Stimulated activated CD4-positive, alpha-beta T cell treated with anti-CD3 and anti-CD28 coated beads, Interleukin-4, amount 100 ng/mL, for 24 hours (primary cell): Measurements from ENCODE around the gene DLGAP1.
"Not testable (repeated sequence)": the region's sequence is repeated elsewhere in the genome, so short reads cannot be mapped to it uniquely, and the experiment has no call there.

Experiments
- DNase-seq: peaks from one replicate; pipeline ENCODE4 v3.0.0-alpha.2; 2020

Gene DLGAP1

GRCh38 chr18:3472681-3473544 lies 982.2 kb downstream of the DLGAP1 start:
- DNase-seq = no peak

GRCh38 chr18:3472121-3472520 lies 983.0 kb downstream of the DLGAP1 start:
- not testable (repeated sequence) for DNase-seq

DNA sequence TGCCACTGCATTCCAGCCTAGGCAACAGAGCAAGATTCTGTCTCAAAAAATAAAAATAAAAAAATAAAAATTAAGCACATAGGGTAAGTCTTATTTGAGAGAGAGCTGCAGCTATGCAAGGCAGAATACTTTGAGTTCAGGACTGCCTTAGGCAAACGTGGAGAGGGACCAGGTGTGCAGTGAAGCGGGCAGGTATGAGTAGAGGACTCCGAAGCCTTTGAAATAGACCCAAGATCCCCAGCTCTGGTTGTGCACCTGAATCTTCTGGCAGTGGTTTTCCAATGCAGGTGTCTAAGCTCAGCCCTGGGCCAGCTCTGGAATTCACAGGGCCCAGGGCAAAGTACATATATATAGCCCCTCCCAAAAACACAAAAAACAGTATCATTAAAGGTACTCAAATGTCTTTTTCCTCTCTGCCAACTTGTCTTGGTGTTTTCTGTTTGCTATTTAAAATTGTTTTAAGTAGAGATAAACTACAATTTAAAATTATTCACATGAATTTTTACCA lies 983.9 kb downstream of the DLGAP1 start:
- DNase-seq = no peak

DNA sequence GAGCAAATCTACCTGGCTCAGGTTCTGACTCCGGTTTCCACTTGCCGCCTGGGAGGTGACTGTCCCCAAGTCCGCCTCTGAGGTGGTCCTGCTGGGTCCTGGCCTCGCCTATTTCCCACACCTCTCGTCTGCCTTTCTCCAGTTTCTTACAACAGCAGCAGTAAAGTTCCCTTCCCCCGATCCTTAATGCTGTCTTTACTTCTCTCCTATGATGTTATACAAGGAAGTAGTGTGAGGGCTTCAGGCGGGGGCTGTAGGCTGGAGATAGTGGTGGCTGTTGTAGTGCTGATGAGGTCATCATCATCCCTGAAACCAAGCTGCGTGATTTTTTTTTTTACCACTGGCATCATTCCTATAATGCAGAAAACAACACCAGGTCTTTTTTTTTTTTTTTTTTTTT lies 986.3 kb downstream of the DLGAP1 start:
- no peak for DNase-seq

DNA sequence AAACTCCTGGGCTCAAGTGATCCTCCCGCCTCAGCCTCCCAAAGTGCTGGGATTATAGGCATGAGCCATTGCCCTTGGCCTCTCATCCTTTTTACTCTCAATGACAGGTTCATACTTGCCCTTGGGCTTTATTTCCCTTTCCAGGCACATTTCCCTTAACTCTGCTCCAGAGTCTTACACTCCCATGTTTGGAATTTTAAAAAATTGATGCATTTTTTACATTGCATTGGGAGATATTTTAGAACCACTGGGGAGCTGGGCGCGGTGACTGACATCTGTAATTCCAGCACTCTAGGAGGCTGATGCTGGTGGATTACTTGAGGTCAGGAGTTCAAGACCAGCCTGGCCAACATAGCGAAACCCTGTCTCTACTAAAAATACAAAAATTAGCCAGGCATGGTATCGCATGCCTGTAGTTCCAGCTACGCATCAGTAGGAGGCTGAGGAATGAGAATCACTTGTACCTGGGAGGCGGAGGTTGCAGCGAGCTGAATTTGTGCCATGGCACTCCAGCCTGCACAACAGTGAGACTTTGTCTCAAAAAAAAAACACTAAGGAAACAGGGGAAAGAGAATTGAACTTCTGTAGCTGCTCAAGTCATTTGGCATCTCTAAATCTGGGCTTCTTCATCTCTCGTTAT lies 986.9 kb downstream of the DLGAP1 start:
- no peak for DNase-seq

DNA sequence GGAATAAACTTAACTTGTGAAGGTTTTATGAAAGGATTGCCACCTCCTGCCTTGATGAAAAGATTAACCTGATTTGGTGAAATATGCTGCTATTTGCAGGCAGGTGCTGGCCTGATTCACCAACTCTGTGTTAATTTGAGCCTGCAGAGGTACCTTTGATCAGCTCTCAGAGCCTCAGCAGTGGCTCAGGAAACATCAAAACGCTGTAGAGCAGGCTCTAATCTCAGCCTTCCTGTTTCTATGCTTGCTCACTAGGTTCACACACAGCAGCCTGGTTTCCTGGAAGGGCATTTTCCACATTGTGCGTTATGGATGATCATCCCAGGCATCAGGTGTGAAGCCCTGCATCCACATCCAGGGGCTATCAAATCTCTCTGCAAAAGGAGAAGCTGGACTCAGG lies 988.2 kb downstream of the DLGAP1 start:
- DNase-seq = no peak

- no peak for DNase-seq
Observed at GRCh38 chr18:3466045-3466444, 989.1 kb downstream of the DLGAP1 start.

DNA sequence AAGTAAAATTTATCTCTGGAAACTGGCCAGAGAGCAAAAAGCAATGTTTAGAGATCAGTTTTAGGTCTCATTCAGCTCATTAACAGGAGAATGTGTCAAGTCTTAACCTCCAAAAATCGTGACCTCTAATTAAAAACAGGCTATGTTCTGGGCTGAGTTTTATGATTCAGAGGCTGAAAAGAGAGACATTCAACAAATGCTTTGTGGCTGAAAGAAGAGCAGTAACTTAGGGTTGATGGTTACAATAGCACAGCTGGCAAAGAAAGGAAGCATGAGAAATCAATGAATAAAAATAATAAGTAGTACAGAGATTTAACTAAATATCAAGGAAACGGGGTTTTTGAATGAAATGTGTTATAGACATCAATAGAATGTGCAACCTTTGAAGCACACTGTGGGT lies 992.1 kb downstream of the DLGAP1 start:
- no peak for DNase-seq

DNA sequence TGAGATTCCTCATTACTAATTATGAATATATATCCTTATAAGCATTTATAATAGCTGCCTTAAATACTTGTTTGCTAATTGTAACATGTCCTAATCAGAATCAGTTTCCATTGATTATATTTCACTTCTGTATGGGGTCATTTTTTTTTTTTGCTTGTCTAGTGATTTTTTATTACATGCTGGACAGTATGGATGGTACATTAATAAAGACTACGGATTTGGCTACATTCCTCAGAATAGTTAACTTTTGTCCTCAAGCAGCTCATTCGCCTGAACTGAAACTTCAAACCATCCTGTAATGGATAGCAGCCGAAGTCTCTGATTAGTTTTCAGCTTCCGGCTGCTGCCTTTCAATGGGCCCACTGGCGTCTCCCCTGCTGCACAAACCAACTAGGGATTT lies 993.4 kb downstream of the DLGAP1 start:
- DNase-seq = no peak

GRCh38 chr18:3460823-3461398 lies 994.2 kb downstream of the DLGAP1 start:
- DNase-seq = no peak

DNA sequence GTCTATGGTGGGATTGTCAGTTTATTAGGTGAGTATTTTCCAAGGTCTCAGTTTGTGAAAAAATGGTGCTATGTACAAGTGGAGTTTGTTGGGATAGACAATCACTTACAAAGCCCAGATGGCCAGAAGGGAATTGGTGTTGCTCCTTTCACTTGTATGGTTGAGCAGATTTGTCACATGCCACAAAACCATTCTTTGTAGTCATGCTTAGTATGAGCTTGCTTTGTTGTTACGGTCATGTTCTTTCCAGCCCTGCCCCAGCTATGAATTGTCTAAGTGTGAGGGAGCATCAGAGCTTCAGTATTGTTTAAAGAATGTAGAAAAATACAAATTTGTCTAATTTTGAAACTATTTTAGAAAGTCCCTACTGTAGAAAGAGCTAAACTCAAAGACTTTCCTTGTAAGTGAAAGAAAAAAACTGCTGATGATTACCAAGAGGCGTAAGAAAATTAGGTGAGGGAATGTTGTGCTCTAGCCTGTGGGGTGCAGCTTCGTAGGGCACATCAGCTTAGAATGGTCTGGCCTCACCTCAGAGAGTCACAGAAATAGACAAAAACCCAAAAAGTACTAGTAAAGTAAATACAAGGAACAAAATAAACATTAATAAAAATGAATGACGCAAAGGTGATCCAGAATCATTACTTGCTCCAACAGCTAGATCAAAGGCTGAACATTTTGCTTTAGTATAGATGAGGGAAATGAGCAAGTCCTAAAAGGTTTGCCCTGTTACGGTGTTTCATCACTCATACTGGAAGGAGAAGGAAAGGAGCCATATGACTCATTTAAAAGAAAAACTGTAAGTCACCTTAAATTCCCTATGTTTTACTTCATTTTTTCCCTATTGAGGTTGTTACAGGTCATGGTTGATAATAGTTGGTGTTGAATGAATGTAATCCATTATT lies 995.9 kb downstream of the DLGAP1 start:
- DNase-seq = peak; percentile 33

- DNase-seq = no peak
Observed at GRCh38 chr18:3458378-3458777, 996.7 kb downstream of the DLGAP1 start.

- DNase-seq = no peak
Observed at GRCh38 chr18:3457261-3457724, 997.8 kb downstream of the DLGAP1 start.

DNA sequence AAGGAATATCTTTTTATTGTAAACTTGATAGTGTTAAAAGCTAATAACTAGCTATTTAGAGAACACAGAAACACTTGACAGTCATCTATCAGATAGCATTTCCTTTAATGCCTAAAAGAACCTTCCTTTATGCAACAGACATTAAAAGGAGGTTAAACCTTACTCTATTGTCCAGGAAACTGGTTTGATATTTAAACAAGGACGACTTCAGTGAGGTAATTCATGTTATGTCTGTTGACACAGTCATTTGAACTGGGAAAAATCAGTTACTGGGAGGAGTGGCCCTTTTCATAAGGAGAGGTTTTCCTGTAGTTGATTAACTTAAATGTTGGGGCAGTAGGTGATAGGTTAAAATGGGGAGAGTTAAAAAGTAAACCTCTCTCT lies 998.4 kb downstream of the DLGAP1 start:
- DNase-seq = no peak

DNA sequence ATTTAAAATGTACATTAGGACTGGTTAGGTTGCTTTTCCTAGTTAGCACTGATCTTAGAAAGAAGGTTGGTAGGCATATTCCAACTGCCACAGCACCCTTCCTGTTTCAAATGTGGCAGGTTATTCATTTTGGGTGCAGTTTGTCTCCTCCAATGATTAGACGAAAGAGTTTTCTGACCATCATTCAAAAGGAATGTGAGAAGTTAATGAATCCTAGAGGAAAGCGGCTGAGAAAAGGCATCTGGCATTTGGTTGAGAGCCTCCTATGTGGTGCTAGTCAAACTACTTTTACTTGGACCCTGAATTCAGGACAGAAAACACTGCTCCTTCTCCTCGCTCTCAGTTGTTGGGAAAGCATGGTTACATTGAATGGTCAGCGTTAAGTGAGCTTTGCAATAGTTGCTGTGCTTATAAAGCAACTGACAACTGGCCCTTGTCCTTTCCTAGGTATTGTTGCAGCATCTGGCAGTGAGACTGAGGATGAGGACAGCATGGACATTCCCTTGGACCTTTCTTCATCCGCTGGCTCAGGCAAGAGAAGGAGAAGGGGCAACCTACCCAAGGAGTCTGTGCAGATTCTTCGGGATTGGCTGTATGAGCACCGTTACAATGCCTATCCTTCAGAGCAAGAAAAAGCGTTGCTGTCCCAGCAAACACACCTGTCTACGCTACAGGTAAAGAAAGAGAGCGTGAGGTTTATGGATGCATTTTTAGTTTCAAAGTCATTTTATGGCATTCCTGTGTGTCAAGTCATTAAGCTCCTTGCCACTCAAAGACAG lies 999.0 kb downstream of the DLGAP1 start:
- DNase-seq = no peak

- no peak for DNase-seq
Observed at GRCh38 chr18:3455090-3455635, 999.9 kb downstream of the DLGAP1 start.

GRCh38 chr18:3454365-3455089 lies 1000.6 kb downstream of the DLGAP1 start:
- DNase-seq = peak; percentile 34

DNA sequence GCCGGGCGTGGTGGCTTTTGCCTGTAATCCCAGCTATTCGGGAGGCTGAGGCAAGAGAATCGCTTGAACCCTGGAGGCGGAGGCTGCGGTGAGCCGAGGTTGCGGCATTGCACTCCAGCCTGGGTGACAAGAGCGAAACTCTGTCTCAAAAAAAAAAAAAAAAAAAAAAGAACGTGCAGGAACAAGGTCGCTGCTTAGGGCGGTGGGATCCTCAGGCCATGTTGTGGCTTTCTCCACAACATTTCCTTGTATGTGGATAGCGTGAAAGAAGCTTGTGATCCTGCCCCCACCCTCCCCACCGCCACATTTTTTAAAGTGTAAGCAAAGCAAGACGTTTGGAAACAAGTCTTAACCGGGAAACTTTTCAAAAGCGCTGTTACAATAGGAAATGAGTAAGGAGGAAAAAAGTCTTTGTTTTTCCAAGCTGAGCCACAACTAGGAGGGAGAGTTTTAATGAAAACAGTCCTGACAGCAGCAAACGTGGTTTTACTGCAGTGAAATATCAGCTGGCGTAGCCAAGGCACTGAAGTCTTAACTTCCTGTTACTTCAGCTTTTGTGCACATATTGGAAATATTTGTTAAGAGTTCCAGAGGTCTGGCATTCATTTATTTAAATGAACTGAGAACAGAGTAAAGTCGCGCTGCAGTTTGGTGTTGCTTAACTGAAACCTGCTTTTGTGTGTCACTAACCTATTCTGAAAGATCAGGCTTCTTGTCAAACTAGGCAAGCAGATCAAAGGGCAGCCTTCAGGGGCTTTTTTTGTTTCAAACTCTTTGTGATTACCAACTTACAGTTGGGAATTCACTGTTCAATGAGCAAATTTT lies 1001.4 kb downstream of the DLGAP1 start:
- peak; percentile 57 for DNase-seq

GRCh38 chr18:3452750-3453539 lies 1002.2 kb downstream of the DLGAP1 start:
- no peak for DNase-seq
